Pancreas (tissue), 10 donors: ENCODE data around the gene WWOX. TPM values are rescaled to one million over a fixed set of nuclear protein-coding genes. Genes with fewer than 3 reads are reported as not detected.

ENCODE experiments used
- ATAC-seq, 4 donors: fragments of 200-7000 bp; cut with Tn5 transposase; one replicate each; pipeline versions ENCODE4 v1.8.0 to v1.9.1; 2020; ENCODE audit warnings: mild to moderate bottlenecking in 4 of 4, moderate library complexity in 4 of 4
- DNase-seq, 6 donors: peaks; one replicate each; pipeline ENCODE4 v3.0.0-alpha.2; 2020
- FAIRE-seq: peaks from 2 replicates; lab custom pipeline; 2012; peaks lifted over from hg19 to GRCh38; lab: Jason Lieb, UNC
- H3K27ac ChIP-seq, 4 donors: fragments of 200-600 bp; sonication (generic); 1 replicate in 3 of 4; 2 replicates in 1 of 4; pipeline versions ENCODE4 v1.5.0 to v1.8.0; 2020
- H3K27me3 ChIP-seq, 4 donors: fragments of 200-600 bp; one replicate each; pipeline ENCODE4 v1.8.0; 2021
- H3K36me3 ChIP-seq, 3 donors: fragments of 200-600 bp; sonication (generic) in 1 of 3; one replicate each; pipeline versions ENCODE4 v1.5.0 to v1.8.0; 2020 to 2021
- H3K4me1 ChIP-seq, 3 donors: fragments of 200-600 bp; one replicate each; pipeline ENCODE4 v1.8.0; 2021
- H3K4me3 ChIP-seq, 4 donors: fragments of 200-600 bp; sonication (generic) in 2 of 4; one replicate each; pipeline versions ENCODE4 v1.5.0 to v1.8.0; 2020 to 2021
- H3K9me3 ChIP-seq, 4 donors: fragments of 200-600 bp; one replicate each; pipeline ENCODE4 v1.8.0; 2021
- CTCF ChIP-seq, 4 donors: fragments of 200-600 bp; sonication (generic) in 3 of 4; IDR thresholded peaks; one replicate each; pipeline versions ENCODE4 v1.5.0 to v1.8.0; 2021; ENCODE audit warnings: antibody characterized with exemption in 4 of 4
- WGBS, 2 donors: extraction: QIAGEN DNeasy Blood & Tissue Kit; methylation state at CpG; one replicate each; pipeline ENCODE4 v1.1.7; 2013; 5-methylcytosine and 5-hydroxymethylcytosine counted together
- intact Hi-C, 3 donors: fragments of 100-400 bp; cut with DNase I; formaldehyde crosslinking; loops; one replicate each; pipeline versions ENCODE4 v1.11.1 to v1.14.2; 2022
- polyA plus RNA-seq, 2 donors: library from polyadenylated mRNA; stranded (reverse); fragments of 200-250 nt; gene quantifications; one replicate each; pipeline ENCODE4 v1.2.3, GENCODE V29; 2013
- total RNA-seq, 6 donors: library from RNA; stranded (reverse); fragmentation: NEBNext Ultra II Directional in 4 of 6; extraction: Animal tissue kit (Norgen Biotek cat#: 25700) in 4 of 6; gene quantifications; one replicate each; pipeline versions ENCODE4 v1.2.1 to v1.2.4, GENCODE V29; 2021 to 2023
- donor health status: healthy with polysubstance abuse.
- donor health status: DM: no; HTN: no; CAD: no; lungs with moderate emphysema.
- donor health status: DM: no; HTN: no; CAD: no.
- donor health status: control.
- donor health status: control.
- donor health status: Bipolar disorder and iron deficiency.
- donor health status: DM: yes; HTN: yes; CAD: no.
- donor health status: DM: no; HTN: no; CAD: no.
- donor health status: DM: no; HTN: no; CAD: no.
- donor health status: DM: yes; HTN: yes; CAD: no.

Gene WWOX
- total and polyA plus RNA-seq, 8 donors = 6.8 to 14.4 (median 10.8) TPM

DNA sequence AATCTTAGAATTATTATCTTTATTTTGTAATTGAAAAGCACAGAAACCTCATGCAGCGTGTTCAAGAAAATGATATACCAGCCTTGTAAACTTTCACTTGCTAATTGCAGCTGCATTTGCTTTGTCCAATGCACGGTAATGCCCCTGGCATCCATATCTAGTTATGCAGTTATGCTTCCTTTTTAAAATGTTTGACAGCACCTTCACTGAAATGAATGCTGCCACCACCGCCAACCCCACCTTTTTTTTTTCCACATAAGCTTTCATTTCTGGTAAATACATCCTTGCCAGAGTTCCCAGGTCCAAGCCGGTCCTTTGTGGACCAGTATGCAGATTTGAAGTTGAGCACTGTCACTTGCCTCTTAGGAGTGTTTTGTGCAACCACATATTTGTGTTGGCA, 338.8 kb downstream of the WWOX start:
- FAIRE-seq = no peak
- Histone ChIP-seq H3K4me3 (no peak overlapping the region), H3K9me3 (no peaks in the 10 kb centered on the region), H3K27me3 (no peaks in the 10 kb centered on the region), H3K4me1 (no peaks in the 10 kb centered on the region), H3K36me3 (no peaks in the 10 kb centered on the region), H3K27ac (no peak overlapping the region)
- no peak for TF ChIP-seq CTCF (IDR thresholded peaks at IDR 0.05)
- intact Hi-C loops = no loop called here
- no peak for ATAC-seq
- WGBS, 2 donors = 85 to 86% methylated on average over 4 of the region's 4 CpGs
- no peak for DNase-seq

DNA sequence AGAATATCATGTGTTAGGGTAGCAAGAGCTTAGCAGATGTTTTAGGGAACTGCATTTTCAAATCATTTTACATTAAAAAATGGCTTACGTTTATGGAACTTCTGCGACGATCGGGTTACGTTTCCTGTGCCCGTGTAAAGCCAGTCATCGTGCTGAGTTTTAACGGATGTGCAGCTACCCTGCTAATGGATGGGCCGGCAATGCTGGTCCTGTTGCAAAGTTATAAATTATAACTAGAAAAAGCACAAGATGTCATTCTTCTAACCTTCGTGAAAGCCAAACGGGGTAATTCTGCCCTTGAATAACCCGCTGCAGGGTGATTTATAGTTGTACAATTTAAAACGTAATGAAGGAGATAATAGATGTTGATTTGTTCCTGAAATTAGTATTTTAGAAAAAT, 339.2 kb downstream of the WWOX start:
- DNase-seq (no peak), FAIRE-seq (no peak), ATAC-seq (no peak)
- no peak overlapping the region for H3K27ac ChIP-seq
- no peaks in the 10 kb centered on the region for H3K36me3 ChIP-seq
- WGBS, 2 donors = 88% methylated on average over 13 of the region's 13 CpGs
- intact Hi-C loops = no loop called here
- TF ChIP-seq CTCF (IDR thresholded peaks at IDR 0.05) = no peak
- no peaks in the 10 kb centered on the region for H3K9me3 ChIP-seq
- no peak overlapping the region for H3K4me3 ChIP-seq
- peaks cover 0 to 2% (median 0%) of the 10 kb centered on the region in 3 donors for H3K4me1 ChIP-seq
- H3K27me3 ChIP-seq = no peaks in the 10 kb centered on the region

DNA sequence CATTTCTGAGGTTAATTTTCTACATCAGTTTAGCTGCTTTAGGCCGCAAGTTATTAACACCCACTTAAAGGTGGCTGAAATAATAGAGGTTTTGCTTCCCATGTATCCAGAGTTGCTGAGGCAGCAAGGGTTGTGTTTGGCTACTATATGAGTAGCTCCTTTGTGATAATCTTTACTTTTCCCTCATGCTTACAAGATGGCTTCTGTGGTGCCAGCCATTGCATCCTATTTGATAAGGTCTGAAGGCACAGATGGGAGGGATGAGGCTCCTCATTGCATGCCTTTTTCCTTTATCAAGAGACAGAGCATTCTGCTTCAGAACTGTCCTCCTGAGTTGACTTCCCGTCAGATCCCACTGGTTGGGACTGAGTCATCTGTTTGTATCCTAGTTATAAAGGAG, 340.2 kb downstream of the WWOX start:
- H3K36me3 ChIP-seq = no peaks in the 10 kb centered on the region
- intact Hi-C loops = no loop called here
- H3K9me3 ChIP-seq = no peaks in the 10 kb centered on the region
- no peak overlapping the region for H3K4me3 ChIP-seq
- H3K4me1 ChIP-seq = peaks cover 0 to 2% (median 0%) of the 10 kb centered on the region in 3 donors
- ATAC-seq (no peak), FAIRE-seq (no peak), DNase-seq (no peak)
- TF ChIP-seq CTCF (IDR thresholded peaks at IDR 0.05) = no peak
- 94 to 96% methylated on average over 2 of the region's 2 CpGs for WGBS, 2 donors
- no peaks in the 10 kb centered on the region for H3K27me3 ChIP-seq
- H3K27ac ChIP-seq = no peak overlapping the region

- no peak for TF ChIP-seq CTCF (IDR thresholded peaks at IDR 0.05)
- Histone ChIP-seq H3K27ac (no peak overlapping the region), H3K36me3 (no peaks in the 10 kb centered on the region), H3K9me3 (no peaks in the 10 kb centered on the region), H3K27me3 (no peaks in the 10 kb centered on the region), H3K4me1 (peaks cover 0 to 2% (median 0%) of the 10 kb centered on the region in 3 donors), H3K4me3 (no peak overlapping the region)
- 90 to 91% methylated on average over 5 of the region's 5 CpGs for WGBS, 2 donors
- no peak for DNase-seq
- no peak for FAIRE-seq
- intact Hi-C loops = no loop called here
- no peak for ATAC-seq
Observed at GRCh38 chr16:78441298-78441697, 341.8 kb downstream of the WWOX start.

DNA sequence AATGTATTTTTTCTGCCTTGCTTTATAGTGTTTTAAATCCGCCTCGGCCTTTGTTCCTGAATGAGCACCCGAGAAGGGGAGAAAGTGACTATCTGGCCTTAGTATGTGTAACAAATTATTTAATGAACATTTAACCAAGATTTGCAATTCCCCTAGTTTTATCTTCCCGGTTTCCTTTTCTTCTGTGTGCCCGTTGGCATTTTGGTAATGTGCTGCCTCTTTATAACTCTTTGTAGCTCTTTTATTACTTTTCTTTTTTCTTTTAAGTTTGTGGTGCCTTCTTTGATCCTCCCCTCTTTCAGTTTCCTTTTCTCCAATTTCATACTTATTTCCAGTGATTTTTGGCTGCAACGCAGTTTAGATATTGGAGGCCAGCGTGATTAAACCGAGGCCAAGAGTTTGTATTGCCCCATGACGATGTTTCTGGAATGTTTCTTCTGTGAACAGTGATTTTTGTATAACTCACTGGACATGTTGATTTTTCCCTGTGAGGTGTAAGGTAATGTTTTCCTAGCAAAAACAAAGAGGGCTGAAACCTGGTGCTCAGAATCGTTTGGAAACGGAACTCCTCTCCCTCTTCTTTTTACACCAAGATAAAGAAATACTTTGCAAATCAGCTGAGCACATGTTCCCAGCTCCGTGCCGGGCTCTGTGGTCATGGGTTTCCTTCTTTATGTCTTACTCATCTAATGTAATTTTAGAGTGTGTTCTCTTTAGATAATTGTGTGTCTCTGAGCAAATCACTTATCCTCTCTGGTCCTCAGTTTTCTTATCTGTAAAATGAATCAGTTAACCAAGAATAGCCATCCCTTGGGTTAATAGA, 344.3 kb downstream of the WWOX start:
- no peaks in the 10 kb centered on the region for H3K36me3 ChIP-seq
- H3K4me1 ChIP-seq = peaks cover 0 to 2% (median 0%) of the 10 kb centered on the region in 3 donors
- DNase-seq (no peak), ATAC-seq (peak in 3 of 4 donors; percentile 37 to 68 (median 44)), FAIRE-seq (no peak)
- 41 to 43% methylated on average over 13 of the region's 13 CpGs for WGBS, 2 donors
- no peaks in the 10 kb centered on the region for H3K27me3 ChIP-seq
- H3K27ac ChIP-seq = peak overlapping the region in 1 of 4 donors; percentile 42
- no peak overlapping the region for H3K4me3 ChIP-seq
- H3K9me3 ChIP-seq = no peaks in the 10 kb centered on the region
- intact Hi-C loops = no loop called here
- TF ChIP-seq CTCF (IDR thresholded peaks at IDR 0.05) = no peak
